ENCODE data around the gene FCHO2. TPM values are rescaled to one million over a fixed set of nuclear protein-coding genes. Genes with fewer than 3 reads are reported as not detected.

Gene FCHO2
- total RNA-seq, 1 donor from 2014 or later: 30.2 TPM

DNA sequence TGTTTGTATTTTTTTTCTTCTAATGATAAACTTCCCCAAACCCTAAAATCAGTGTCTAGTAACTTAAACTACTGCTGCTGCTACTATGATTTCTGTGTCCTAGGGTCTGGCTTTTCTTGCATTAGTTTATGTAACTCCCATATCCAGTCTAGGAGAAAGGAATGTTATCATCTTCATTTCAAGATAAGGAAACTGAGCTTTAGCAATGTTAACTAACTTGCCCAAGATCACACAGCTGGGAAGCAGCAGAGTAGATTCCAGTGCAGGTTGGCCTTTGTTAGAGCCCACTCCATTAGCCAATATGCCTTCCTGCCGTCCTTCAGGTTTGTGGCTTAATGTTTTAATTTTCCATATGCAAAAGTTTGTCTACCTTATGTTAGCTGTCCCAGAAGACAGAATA is 175.0 kb downstream of the FCHO2 start:
- H3K27ac Mint-ChIP-seq: no peak overlapping the region
- DNase-seq (ENCODE audit: low spot score, unreplicated experiment): no peak
- peaks cover 12% of the 10 kb centered on the region for H3K27me3 Mint-ChIP-seq
- no peak overlapping the region for H3K4me3 Mint-ChIP-seq (ENCODE audit: low read depth)
- H3K4me1 Mint-ChIP-seq (ENCODE audit: low read depth): peaks cover 22% of the 10 kb centered on the region
- TF ChIP-seq, protein P1, sequence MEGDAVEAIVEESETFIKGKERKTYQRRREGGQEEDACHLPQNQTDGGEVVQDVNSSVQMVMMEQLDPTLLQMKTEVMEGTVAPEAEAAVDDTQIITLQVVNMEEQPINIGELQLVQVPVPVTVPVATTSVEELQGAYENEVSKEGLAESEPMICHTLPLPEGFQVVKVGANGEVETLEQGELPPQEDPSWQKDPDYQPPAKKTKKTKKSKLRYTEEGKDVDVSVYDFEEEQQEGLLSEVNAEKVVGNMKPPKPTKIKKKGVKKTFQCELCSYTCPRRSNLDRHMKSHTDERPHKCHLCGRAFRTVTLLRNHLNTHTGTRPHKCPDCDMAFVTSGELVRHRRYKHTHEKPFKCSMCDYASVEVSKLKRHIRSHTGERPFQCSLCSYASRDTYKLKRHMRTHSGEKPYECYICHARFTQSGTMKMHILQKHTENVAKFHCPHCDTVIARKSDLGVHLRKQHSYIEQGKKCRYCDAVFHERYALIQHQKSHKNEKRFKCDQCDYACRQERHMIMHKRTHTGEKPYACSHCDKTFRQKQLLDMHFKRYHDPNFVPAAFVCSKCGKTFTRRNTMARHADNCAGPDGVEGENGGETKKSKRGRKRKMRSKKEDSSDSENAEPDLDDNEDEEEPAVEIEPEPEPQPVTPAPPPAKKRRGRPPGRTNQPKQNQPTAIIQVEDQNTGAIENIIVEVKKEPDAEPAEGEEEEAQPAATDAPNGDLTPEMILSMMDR (IDR thresholded peaks at IDR 0.05; ENCODE audit: unreplicated experiment): no peak
- no peaks in the 10 kb centered on the region for H3K36me3 Mint-ChIP-seq (ENCODE audit: insufficient read depth)
- H3K9me3 Mint-ChIP-seq (ENCODE audit: low read depth): no peaks in the 10 kb centered on the region

DNA sequence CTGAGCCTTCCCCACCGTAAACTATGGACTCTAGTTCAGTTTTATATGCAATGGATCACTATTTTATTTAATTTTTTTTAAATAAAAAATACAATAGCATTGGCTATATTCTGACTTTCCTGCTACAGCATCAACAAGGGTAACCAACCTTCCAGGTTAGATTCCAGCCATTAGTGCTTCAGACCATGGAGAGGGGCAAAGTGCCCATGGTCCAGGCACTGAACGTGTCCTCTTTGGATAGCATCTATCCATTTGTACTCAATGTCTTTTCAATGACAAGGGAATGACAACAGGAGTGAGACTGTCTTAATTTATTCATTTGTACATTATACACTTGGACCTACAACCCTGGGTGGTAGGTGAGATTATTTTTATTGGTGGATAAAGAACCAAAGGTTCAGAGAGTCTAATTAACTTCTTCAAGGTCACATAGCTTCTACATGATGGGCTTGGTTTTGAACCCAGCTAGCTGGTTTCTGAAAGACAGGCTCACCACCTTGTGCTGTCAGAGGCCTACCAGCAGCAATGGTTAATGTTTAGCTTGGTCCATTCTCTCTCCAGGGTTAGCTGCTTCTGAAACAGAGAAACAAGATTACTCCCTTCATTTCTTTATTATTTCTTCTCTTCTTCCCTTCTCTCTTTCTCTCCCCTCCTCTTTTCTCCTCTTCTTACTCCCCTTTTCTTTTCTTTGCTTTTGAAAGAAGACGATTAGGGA is 176.0 kb downstream of the FCHO2 start:
- Mint-ChIP-seq H3K36me3 (ENCODE audit: insufficient read depth) (no peaks in the 10 kb centered on the region), H3K4me3 (ENCODE audit: low read depth) (no peak overlapping the region), H3K27me3 (peaks cover 3% of the 10 kb centered on the region), H3K27ac (peak overlapping the region; percentile 75), H3K9me3 (ENCODE audit: low read depth) (no peaks in the 10 kb centered on the region), H3K4me1 (ENCODE audit: low read depth) (peaks cover 22% of the 10 kb centered on the region)
- DNase-seq (ENCODE audit: low spot score, unreplicated experiment): no peak
- TF ChIP-seq, protein P1 (IDR thresholded peaks at IDR 0.05; ENCODE audit: unreplicated experiment): no peak

DNA sequence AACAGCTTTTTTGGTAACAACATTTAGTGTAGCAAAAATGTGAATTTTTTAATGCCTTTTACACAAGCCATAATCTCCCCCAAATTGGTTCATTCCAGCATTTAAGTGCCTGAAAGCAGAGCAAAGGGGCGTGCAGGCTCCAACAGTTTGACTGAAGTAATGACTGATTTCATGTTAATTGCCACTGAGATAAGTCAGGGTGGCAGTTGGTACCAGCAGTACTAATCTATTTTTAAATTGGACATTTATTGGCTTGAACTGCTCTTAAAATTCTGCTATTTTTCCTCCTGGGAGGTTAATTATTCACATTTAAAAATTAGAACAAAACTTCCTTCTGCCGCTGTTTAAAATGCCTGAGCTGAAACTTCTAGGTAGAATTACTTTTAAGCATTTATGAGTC is 176.9 kb downstream of the FCHO2 start:
- TF ChIP-seq, protein P1 (IDR thresholded peaks at IDR 0.05; ENCODE audit: unreplicated experiment): no peak
- H3K9me3 Mint-ChIP-seq (ENCODE audit: low read depth): no peaks in the 10 kb centered on the region
- no peak overlapping the region for H3K4me3 Mint-ChIP-seq (ENCODE audit: low read depth)
- peaks cover 3% of the 10 kb centered on the region for H3K27me3 Mint-ChIP-seq
- no peaks in the 10 kb centered on the region for H3K36me3 Mint-ChIP-seq (ENCODE audit: insufficient read depth)
- no peak for DNase-seq (ENCODE audit: low spot score, unreplicated experiment)
- H3K4me1 Mint-ChIP-seq (ENCODE audit: low read depth): peaks cover 22% of the 10 kb centered on the region
- H3K27ac Mint-ChIP-seq: no peak overlapping the region

DNA sequence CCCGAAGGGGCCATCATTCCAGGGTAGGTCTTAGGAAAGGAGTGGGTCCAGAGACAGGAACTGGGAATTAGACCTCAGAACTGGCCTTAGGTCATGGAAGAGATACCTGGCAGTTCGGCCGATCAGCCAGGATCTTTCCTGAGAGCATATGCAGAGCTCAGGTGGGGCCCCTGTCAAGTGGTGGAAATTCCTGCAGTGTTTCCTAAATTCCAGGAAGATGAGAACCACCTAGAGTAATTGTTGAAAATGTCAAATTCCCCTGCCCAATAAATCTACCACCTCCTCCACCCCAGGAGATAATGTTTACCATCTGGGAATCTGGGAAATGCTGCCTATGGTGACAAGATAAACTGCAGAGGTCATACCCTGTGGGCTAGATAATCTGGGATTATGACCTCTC is 179.2 kb downstream of the FCHO2 start:
- H3K36me3 Mint-ChIP-seq (ENCODE audit: insufficient read depth): no peaks in the 10 kb centered on the region
- no peak overlapping the region for H3K27ac Mint-ChIP-seq
- DNase-seq (ENCODE audit: low spot score, unreplicated experiment): no peak
- TF ChIP-seq, protein P1 (IDR thresholded peaks at IDR 0.05; ENCODE audit: unreplicated experiment): no peak
- no peaks in the 10 kb centered on the region for H3K9me3 Mint-ChIP-seq (ENCODE audit: low read depth)
- no peak overlapping the region for H3K4me3 Mint-ChIP-seq (ENCODE audit: low read depth)
- H3K27me3 Mint-ChIP-seq: peaks cover 3% of the 10 kb centered on the region
- peaks cover 22% of the 10 kb centered on the region for H3K4me1 Mint-ChIP-seq (ENCODE audit: low read depth)

DNA sequence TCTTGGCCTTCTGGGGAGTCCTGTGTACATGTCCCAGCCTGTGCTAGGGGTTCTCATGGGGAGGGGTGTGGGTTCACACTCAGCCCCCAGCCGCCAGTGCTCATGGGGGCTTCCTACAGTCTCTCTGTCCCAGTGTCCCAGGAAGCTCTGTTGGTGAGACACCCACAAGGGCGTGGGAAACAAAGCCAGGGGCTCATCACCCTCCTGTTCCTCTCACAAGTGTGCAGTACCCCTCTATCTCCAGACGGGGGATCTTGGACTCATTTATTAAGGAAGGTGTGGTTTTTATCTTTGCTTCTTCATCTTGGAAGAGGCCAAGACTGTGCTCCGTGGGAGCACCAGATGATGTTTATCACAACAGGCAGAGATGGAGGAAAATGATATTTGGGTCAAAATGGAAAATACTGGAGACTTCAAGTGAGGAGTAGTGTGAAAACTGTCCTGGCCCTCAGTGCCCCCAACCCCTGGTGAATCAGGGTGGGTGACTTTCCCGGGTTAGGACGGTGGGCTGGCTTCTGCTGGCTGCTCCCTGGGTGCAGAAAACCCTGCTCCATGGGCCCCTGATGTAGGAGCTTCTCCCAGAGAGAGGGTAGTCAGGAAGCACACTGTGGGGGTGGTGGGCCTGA is 179.7 kb downstream of the FCHO2 start:
- Mint-ChIP-seq H3K36me3 (ENCODE audit: insufficient read depth) (no peaks in the 10 kb centered on the region), H3K27ac (no peak overlapping the region), H3K4me1 (ENCODE audit: low read depth) (peaks cover 19% of the 10 kb centered on the region), H3K4me3 (ENCODE audit: low read depth) (no peak overlapping the region), H3K27me3 (peaks cover 3% of the 10 kb centered on the region), H3K9me3 (ENCODE audit: low read depth) (no peaks in the 10 kb centered on the region)
- TF ChIP-seq, protein P1 (IDR thresholded peaks at IDR 0.05; ENCODE audit: unreplicated experiment): peak; percentile 41
- no peak for DNase-seq (ENCODE audit: low spot score, unreplicated experiment)
